ENCODE measurements around the gene CHKB. TPM values are rescaled to one million over a fixed set of nuclear protein-coding genes. Genes with fewer than 3 reads are reported as not detected.

The CHKB gene, protein sequence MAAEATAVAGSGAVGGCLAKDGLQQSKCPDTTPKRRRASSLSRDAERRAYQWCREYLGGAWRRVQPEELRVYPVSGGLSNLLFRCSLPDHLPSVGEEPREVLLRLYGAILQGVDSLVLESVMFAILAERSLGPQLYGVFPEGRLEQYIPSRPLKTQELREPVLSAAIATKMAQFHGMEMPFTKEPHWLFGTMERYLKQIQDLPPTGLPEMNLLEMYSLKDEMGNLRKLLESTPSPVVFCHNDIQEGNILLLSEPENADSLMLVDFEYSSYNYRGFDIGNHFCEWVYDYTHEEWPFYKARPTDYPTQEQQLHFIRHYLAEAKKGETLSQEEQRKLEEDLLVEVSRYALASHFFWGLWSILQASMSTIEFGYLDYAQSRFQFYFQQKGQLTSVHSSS
- 10 to 100 TPM; 13.5 to 75.6 (median 55.2) TPM for total RNA-seq

DNA sequence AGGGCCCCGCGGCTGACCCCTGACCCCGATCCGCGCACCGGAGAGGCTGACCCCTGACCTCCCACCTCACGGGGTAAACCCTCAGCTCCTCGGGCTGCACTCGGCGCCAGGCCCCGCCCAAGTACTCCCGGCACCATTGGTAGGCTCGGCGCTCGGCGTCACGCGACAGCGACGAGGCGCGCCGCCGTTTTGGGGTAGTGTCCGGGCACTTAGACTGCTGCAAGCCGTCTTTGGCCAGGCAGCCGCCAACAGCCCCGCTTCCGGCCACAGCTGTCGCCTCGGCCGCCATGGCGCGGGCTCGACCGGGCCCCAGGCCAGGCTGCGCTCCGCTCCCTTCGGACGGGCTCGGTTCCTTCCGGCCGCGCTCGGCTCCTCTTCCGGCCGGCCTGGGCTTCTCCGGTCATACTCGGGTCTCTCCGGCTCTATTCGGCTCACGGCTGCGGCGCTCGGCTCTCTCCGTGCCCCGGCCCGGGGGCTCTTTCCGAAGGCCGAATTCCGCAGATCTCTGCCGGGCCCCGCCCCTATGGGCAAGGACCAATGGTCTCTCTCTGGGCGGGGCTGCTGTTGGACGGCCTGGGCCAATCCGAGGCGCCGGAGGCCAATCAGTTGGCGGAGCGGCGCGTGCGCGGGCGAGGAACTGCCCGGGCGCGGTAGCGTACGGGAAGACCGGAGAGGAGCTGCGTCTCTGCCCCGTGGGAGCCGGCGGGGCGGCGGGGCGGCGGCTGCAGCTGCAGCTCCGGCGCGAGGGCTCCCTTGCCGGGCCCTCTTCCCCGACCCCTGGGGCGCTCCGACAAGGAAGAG lies at the start of gene CHKB:
CHKB (minus strand) TSS at position 357 of the 801 bp plus-strand sequence; CDS start at position 289, 68 bp downstream.
- intact Hi-C loops (cut with DNase I; ENCODE audit: low total_unique reads): no loop called here
- peak; percentile 95 to 97 for TF ChIP-seq POLR2A (IDR thresholded peaks at IDR 0.05)
- TF ChIP-seq, protein P1, sequence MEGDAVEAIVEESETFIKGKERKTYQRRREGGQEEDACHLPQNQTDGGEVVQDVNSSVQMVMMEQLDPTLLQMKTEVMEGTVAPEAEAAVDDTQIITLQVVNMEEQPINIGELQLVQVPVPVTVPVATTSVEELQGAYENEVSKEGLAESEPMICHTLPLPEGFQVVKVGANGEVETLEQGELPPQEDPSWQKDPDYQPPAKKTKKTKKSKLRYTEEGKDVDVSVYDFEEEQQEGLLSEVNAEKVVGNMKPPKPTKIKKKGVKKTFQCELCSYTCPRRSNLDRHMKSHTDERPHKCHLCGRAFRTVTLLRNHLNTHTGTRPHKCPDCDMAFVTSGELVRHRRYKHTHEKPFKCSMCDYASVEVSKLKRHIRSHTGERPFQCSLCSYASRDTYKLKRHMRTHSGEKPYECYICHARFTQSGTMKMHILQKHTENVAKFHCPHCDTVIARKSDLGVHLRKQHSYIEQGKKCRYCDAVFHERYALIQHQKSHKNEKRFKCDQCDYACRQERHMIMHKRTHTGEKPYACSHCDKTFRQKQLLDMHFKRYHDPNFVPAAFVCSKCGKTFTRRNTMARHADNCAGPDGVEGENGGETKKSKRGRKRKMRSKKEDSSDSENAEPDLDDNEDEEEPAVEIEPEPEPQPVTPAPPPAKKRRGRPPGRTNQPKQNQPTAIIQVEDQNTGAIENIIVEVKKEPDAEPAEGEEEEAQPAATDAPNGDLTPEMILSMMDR (IDR thresholded peaks at IDR 0.05): peak in 1 of 4 experiments; percentile 23
- peak within 1 kb of the TSS; percentile 61 to 69 for H3K4me3 ChIP-seq
- peak within 1 kb of the TSS; percentile 88 to 97 for H3K27ac ChIP-seq
- H3K4me1 ChIP-seq: peaks cover 4 to 7% of the 10 kb centered on the region in 2 donors
- H3K36me3 ChIP-seq: no peaks in the 10 kb centered on the region
- no peaks in the 10 kb centered on the region for H3K9me3 ChIP-seq
- DNase-seq: peak; percentile 98 to 99
- no peaks in the 10 kb centered on the region for H3K27me3 ChIP-seq

DNA sequence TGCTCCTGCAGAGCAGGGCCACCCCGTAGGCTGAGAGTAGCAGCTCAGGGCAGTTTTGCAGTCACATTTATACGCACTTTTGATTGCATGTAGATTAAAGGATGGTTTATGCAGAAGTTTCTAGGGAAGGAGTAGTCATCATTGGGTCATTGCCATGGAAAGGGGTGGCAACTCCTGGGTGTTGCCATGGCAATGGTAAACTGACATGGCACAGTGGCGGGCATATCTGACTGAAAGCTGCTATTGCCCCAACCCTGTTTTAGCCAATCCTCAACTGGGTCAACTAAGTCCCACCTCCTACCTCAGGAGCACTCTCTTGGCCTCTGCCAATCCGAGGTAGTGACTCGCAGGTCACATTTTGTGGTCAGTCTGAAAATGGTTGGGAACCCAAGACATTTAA lies 47.7 kb upstream of the CHKB start:
- H3K36me3 ChIP-seq: no peaks in the 10 kb centered on the region
- no peaks in the 10 kb centered on the region for H3K27me3 ChIP-seq
- intact Hi-C loops (cut with DNase I; ENCODE audit: low total_unique reads): no loop called here
- peak in 1 of 2 donors; percentile 8 for DNase-seq
- no peak for TF ChIP-seq POLR2A (IDR thresholded peaks at IDR 0.05)
- TF ChIP-seq, protein P1 (IDR thresholded peaks at IDR 0.05): no peak
- peaks cover 3 to 6% of the 10 kb centered on the region in 2 donors for H3K4me1 ChIP-seq
- H3K4me3 ChIP-seq: no peak overlapping the region
- H3K9me3 ChIP-seq: no peaks in the 10 kb centered on the region
- H3K27ac ChIP-seq: no peak overlapping the region

DNA sequence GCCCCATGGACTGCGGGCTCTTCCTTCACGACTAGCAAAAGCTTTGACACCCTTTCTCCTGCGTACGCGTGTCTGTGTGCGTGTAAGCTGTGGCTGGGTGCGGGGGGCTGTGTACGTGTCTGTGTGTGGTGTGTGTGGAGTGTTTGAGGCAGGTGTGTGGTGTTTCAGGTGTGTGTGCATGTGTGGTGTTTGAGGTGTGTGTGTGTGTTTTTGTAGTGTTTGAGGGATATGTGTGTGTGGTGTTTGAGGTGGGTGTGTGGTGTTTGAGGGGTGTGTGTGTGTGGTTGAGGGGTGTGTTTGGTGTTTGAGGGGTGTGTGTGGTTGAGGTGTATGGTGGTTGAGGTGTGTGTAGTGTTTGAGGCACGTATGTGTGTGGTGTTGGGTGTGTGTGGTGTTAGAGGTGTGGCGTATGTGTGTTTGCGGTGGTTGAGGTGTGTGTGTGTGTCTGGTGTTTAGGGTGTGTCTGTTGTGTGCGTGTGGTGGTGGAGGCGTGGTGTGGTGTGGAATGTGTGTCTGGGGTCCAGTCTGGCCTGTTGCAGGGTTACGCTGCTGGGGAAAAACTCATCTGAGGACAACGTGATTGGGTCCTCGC lies 46.0 kb upstream of the CHKB start:
- intact Hi-C loops (cut with DNase I; ENCODE audit: low total_unique reads): no loop called here
- Histone ChIP-seq H3K27ac (peak overlapping the region; percentile 67 to 72), H3K36me3 (no peaks in the 10 kb centered on the region), H3K4me1 (peaks cover 3 to 6% of the 10 kb centered on the region in 2 donors), H3K4me3 (peak overlapping the region; percentile 50 to 60), H3K9me3 (no peaks in the 10 kb centered on the region), H3K27me3 (no peaks in the 10 kb centered on the region)
- no peak for TF ChIP-seq POLR2A (IDR thresholded peaks at IDR 0.05)
- TF ChIP-seq, protein P1 (IDR thresholded peaks at IDR 0.05): no peak
- peak in 1 of 2 donors; percentile 15 for DNase-seq

DNA sequence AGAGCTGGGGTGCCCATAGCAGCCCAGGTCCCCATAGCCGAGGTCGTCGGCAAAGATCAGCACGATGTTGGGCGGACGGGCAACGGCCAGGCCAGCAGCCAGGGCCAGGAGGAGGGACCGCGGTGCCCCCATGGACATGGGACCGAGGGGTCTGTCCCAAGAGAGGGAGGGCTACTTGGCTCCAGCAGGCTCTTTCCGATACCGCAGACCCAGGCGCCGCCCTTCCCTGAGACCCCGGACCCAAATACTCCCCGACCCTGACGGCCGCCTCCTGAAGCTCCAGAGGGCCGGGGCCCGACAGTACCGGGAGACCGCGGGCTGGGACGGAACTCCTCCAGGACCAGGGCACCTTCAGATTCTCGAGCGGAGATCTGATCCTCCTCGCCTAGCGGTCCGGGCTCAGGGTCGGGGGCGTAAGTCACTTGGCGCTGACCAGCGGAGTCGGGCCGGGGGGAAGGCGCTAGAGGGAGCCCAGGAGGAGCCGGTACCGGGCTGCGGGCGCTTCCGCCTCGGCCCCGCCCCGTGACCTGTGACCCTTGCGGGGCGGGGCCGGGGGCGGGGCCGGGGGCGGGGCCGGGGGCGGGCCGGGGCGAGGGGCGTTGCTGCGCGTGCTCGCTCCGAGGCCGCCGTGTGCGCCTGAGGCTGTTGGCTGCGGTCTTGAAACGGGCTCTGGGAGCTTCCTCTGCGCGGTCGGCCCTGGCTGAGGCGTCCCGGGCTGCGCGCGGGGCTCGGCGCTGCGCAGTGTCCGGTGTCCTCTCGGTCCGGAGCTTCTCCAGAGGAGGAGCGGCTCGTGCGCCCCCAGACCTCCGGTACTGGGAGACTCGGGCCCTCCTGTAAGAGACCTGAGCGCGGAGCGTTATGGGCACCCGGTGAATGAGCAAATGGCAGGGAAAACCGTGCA lies 45.2 kb upstream of the CHKB start, which contains the start of gene ARSA:
ARSA (minus strand) TSS at position 511 of the 901 bp plus-strand sequence; CDS start at position 138, 373 bp downstream.
- peak; percentile 81 to 82 for DNase-seq
- TF ChIP-seq, protein P1 (IDR thresholded peaks at IDR 0.05): peak; percentile 16 to 47 (median 44)
- peak; percentile 47 to 53 for TF ChIP-seq POLR2A (IDR thresholded peaks at IDR 0.05)
- intact Hi-C loops (cut with DNase I; ENCODE audit: low total_unique reads): no loop called here
- Histone ChIP-seq H3K27me3 (no peaks in the 10 kb centered on the region), H3K36me3 (no peaks in the 10 kb centered on the region), H3K4me1 (peaks cover 3 to 6% of the 10 kb centered on the region in 2 donors), H3K9me3 (no peaks in the 10 kb centered on the region), H3K4me3 (peak within 1 kb of the TSS; percentile 50 to 60), H3K27ac (peak within 1 kb of the TSS; percentile 76 to 81)
